VCaP (cell line): ENCODE data around the gene SPSB2.

Source experiments
- H3K27ac ChIP-seq: fragments of 450-650 bp; 2 replicates; pipeline ENCODE4 v1.5.1; 2017
- CTCF ChIP-seq: fragments of 450-650 bp; conservative IDR thresholded peaks from 2 replicates; pipeline ENCODE4 v1.5.1; 2017; ENCODE audit warnings: mild to moderate bottlenecking, moderate library complexity

The SPSB2 gene

GRCh38 chr12:6873094-6874014, at the start of gene SPSB2:
TSS of gene SPSB2 (minus strand) at chr12:6873303. CDS start at chr12:6872901, 402 bp downstream.
- peak within 1 kb of the TSS; percentile 99 for H3K27ac ChIP-seq
- no peak for TF ChIP-seq CTCF

- no peak overlapping the region for H3K27ac ChIP-seq
- TF ChIP-seq CTCF, result no peak
Measured at GRCh38 chr12:6921996-6922946, 49.2 kb upstream of the SPSB2 start.

- no peak overlapping the region for H3K27ac ChIP-seq
- no peak for TF ChIP-seq CTCF
Measured at GRCh38 chr12:6921539-6921938, 48.4 kb upstream of the SPSB2 start.

- H3K27ac ChIP-seq, result no peak overlapping the region
- TF ChIP-seq CTCF, result no peak
Measured at GRCh38 chr12:6919588-6919987, 46.5 kb upstream of the SPSB2 start.

- H3K27ac ChIP-seq, result no peak overlapping the region
- TF ChIP-seq CTCF, result no peak
Measured at GRCh38 chr12:6917491-6918231, 44.6 kb upstream of the SPSB2 start.

- TF ChIP-seq CTCF, result no peak
- no peak overlapping the region for H3K27ac ChIP-seq
Measured at GRCh38 chr12:6916426-6917200, 43.5 kb upstream of the SPSB2 start.
